Smooth muscle cell of trachea (primary cell): ENCODE data around the gene NDUFA8. TPM values are rescaled to one million over a fixed set of nuclear protein-coding genes. Genes with fewer than 3 reads are reported as not detected.

Experiments used
- total RNA-seq: library from RNA; depleted of rRNA; stranded (reverse); fragments of >200 nt; gene quantifications from 2 replicates; pipeline ENCODE4 v1.2.1, GENCODE V29; 2014

The NDUFA8 gene
- 29.3 and 40.9 TPM in 2 replicates for total RNA-seq

GRCh38 chr9:122159026-122159924, at the start of gene NDUFA8, which contains the start of gene MORN5:
NDUFA8 (minus strand) TSS chr9:122159779; CDS start chr9:122159677, 102 bp downstream.
MORN5 (plus strand) TSS chr9:122159908; CDS start chr9:122159973, 65 bp downstream.

Other genes with a start within 250 kb of the NDUFA8 start
- 7.6 and 9.1 TPM in 2 replicates for gene TTLL11, start 66.5 kb downstream of the NDUFA8 start, total RNA-seq
- not detected in 2 replicates for gene MORN5, start 129 bp upstream of the NDUFA8 start, total RNA-seq
- not detected in 2 replicates for gene LHX6, start 69.2 kb upstream of the NDUFA8 start, total RNA-seq
- gene RBM18, start 105.1 kb upstream of the NDUFA8 start, total RNA-seq = 8.3 and 8.9 TPM in 2 replicates
- 36.7 and 39.9 TPM in 2 replicates for gene MRRF, start 105.1 kb upstream of the NDUFA8 start, total RNA-seq
- gene PTGS1, start 211.2 kb upstream of the NDUFA8 start, total RNA-seq = 44.8 and 67.8 TPM in 2 replicates